AG04450 (cell line): Measurements from ENCODE around the gene JPH2. TPM values are rescaled to one million over a fixed set of nuclear protein-coding genes. Genes with fewer than 3 reads are reported as not detected.

Source experiments
- CTCF ChIA-PET: fragments of 300-600, 350-600 bp; formaldehyde crosslinking; extraction: SDS; loops from one replicate; lab custom pipeline; 2022; ENCODE audit warnings: antibody characterized with exemption, inconsistent platforms; lab: Charles Lee
- POLR2A ChIA-PET: fragments of 350-600 bp; formaldehyde crosslinking; extraction: SDS; loops from one replicate; lab custom pipeline; 2021; ENCODE audit warnings: antibody characterized with exemption, inconsistent platforms; lab: Yijun Ruan, JAX
- DNase-seq: peaks from one replicate; pipeline ENCODE4 v3.0.0-alpha.2; 2011; ENCODE audit warnings: low read depth, low spot score
- H3K27ac ChIP-seq: one replicate; pipeline ENCODE4 v1.5.1; 2012; ENCODE audit warnings: low read depth, low read length, control low read depth
- H3K27me3 ChIP-seq: one replicate; pipeline ENCODE4 v1.6.0; 2012; ENCODE audit warnings: low read length; ENCODE audit not compliant: control insufficient read depth, insufficient read depth
- H3K4me3 ChIP-seq: 2 replicates; pipeline ENCODE4 v1.5.1; 2011; ENCODE audit warnings: mild to moderate bottlenecking, low read depth, low read length, control low read depth
- H3K9me3 ChIP-seq: 2 replicates; pipeline ENCODE4 v1.5.1; 2012; ENCODE audit warnings: low read length; ENCODE audit not compliant: control insufficient read depth, insufficient read depth
- polyA plus RNA-seq: library from polyadenylated mRNA; depleted of rRNA; stranded (reverse); fragments of >200 nt; gene quantifications from 2 replicates; pipeline ENCODE4 v1.2.3, GENCODE V29; 2011; rRNA removed
- TF ChIP-seq, protein P1 (sequence below): IDR thresholded peaks from 2 replicates; pipeline ENCODE4 v1.5.1; 2011; ENCODE audit warnings: low read depth, low read length, control low read depth, inconsistent platforms

Gene JPH2
- polyA plus RNA-seq, 1 experiment = 1.3 TPM

DNA sequence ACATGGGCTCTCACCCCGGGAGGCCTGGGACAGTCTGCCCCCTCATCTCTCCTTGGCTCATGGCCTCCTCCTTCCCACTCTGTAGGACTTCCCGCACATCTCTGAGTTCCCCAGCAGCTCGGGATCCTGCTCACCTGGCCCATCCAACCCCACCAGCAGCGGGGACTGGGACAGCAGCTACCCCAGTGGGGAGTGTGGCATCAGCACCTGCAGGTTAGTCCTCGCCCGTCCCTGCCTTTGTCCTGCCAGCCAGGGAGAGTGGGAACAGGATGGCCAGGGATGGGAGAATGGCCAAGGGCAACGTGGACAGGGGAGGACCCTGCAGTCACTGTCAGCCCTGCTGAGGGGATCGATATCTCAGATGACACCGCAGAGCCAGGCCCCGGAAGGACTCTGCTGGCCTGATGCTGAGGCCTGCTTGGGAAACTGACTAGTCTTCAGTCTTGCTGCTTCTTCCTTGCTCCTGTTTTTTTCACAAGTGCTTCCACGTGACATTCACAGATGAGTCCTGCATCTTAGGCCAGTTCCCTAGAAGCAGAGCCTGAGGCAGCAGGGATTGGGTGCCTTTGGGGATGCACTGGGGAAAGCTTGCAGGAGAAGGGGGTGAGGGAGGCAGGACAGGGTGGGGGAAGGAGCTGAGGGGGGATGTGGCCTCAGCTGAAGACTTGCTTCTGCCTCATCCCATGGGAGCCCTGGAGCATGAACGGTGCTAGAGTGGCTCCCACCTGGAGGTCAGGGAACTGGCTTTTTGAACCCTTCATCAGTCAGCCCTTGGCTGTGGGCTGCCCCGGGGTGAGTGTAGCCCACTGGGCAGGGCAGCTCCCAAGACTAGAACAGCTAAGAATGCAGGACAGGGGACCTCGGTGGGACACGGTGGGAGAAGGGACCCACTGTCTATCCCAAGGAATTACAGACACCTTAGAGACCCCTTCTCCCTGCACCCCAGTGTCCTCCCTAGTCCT, 120.1 kb downstream of the JPH2 start:
- no peak for DNase-seq
- no peak overlapping the region for H3K4me3 ChIP-seq
- ChIA-PET POLR2A (no interaction called here), CTCF (no interaction called here)
- H3K27me3 ChIP-seq = no peaks in the 10 kb centered on the region
- TF ChIP-seq, protein P1, sequence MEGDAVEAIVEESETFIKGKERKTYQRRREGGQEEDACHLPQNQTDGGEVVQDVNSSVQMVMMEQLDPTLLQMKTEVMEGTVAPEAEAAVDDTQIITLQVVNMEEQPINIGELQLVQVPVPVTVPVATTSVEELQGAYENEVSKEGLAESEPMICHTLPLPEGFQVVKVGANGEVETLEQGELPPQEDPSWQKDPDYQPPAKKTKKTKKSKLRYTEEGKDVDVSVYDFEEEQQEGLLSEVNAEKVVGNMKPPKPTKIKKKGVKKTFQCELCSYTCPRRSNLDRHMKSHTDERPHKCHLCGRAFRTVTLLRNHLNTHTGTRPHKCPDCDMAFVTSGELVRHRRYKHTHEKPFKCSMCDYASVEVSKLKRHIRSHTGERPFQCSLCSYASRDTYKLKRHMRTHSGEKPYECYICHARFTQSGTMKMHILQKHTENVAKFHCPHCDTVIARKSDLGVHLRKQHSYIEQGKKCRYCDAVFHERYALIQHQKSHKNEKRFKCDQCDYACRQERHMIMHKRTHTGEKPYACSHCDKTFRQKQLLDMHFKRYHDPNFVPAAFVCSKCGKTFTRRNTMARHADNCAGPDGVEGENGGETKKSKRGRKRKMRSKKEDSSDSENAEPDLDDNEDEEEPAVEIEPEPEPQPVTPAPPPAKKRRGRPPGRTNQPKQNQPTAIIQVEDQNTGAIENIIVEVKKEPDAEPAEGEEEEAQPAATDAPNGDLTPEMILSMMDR = no peak
- no peak overlapping the region for H3K27ac ChIP-seq
- H3K9me3 ChIP-seq = no peaks in the 10 kb centered on the region

DNA sequence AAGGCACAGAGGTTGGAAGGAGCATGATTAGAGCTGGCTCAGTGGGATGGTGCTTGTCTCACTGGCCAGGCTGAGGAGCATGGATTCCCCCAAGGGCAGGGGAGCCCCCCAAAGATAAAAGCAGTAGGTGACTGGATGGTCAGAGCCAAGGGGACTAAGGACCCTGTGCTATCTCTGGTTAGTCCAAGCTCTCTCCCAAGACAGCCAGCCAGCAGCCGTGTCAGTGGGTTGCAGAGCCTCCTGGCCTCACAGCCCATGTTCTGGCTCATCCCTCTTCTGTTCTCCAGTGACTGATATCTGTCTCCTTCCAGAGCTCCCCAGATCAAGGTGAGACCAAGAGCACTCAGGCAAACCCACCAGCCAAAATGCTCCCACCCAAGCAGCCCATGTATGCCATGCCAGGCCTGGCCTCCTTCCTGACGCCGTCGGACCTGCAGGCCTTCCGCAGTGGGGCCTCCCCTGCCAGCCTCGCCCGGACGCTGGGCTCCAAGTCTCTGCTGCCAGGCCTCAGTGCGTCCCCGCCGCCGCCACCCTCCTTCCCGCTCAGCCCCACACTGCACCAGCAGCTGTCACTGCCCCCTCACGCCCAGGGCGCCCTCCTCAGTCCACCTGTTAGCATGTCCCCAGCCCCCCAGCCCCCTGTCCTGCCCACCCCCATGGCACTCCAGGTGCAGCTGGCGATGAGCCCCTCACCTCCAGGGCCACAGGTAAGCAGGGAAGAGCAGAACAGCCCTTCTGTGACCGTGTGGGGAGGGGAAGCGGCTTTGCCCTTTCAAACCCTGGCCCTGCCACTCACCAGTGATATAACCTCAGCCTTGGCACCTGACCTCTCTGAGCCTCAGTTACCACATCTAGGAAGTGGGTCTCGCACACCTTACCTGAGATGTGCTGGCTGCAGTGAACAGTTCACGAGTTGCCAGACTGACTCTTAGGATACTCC, 121.3 kb downstream of the JPH2 start:
- TF ChIP-seq, protein P1 = no peak
- no peak overlapping the region for H3K27ac ChIP-seq
- H3K27me3 ChIP-seq = no peaks in the 10 kb centered on the region
- H3K9me3 ChIP-seq = no peaks in the 10 kb centered on the region
- CTCF ChIA-PET = interaction anchor here (0.6 kb wide), 1 partner anchor 315 kb away, joined by 3 read pairs; no protein-coding TSS in a partner anchor
- POLR2A ChIA-PET = no interaction called here
- H3K4me3 ChIP-seq = no peak overlapping the region
- DNase-seq = no peak

DNA sequence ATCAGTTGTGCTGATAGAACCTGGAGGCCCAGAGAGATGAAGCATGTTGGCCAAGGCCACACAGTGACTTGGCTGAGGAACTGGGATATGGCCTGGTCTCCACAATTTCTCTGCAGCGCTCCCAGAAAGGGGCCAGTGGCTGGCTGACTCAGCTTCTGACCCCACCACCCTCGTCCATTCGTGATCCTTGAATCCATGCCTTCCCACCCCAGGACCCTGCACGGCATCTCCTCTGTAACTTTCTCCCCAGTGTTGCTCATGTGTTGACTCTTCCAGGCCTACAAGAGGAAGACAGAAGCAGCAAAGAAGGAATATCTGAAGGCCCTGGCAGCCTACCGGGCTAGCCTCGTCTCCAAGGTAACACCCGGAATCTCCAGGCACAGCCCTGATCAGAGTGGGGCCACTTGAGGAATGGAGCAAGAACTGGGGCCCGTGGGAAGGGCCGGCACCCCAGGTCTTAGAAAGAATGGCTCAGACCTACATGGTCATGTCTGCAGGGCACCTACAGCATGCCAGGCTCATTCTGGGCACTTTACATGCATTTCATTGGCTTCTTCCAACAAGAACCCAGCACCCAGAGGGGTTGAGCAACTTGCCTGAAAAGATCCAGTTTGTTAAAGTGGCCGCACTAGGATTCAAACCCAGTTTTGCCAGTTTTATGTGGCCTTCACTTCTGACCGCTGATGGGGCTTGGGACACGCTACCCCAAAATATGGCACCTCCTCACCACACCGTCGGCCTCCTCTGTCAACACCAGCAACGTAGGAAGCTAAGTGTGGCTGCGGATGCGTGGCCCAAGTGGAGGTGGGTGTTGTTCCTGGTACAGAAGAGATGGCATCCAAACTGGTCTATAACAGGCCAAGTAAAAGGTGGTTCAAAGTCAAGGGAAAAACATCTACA, 122.2 kb downstream of the JPH2 start:
- H3K4me3 ChIP-seq = no peak overlapping the region
- no peak for DNase-seq
- H3K27ac ChIP-seq = no peak overlapping the region
- TF ChIP-seq, protein P1 = no peak
- CTCF ChIA-PET = interaction anchor here (0.6 kb wide), 1 partner anchor 314 kb away, joined by 3 read pairs; no protein-coding TSS in a partner anchor
- H3K9me3 ChIP-seq = no peaks in the 10 kb centered on the region
- POLR2A ChIA-PET = no interaction called here
- no peaks in the 10 kb centered on the region for H3K27me3 ChIP-seq

Other genes starting within 250 kb of the JPH2 start
- gene OSER1, start 23.6 kb upstream of the JPH2 start, polyA plus RNA-seq = 52.2 and 59.3 TPM in 2 replicates
- not detected in 2 replicates for gene GDAP1L1, start 60.1 kb upstream of the JPH2 start, polyA plus RNA-seq
- gene FITM2, start 124.0 kb upstream of the JPH2 start, polyA plus RNA-seq = 4.1 and 4.4 TPM in 2 replicates
- gene R3HDML, start 149.9 kb upstream of the JPH2 start, polyA plus RNA-seq = not detected in 2 replicates
- gene HNF4A, start 168.5 kb upstream of the JPH2 start, polyA plus RNA-seq = 0.04 TPM in 1 of 2 replicates, not detected in the other